Erythroblast (primary cell): Measurements from ENCODE around the gene ANKRD6.

Source experiments
- DNase-seq, 2 experiments: peaks; one replicate each; lab custom pipeline; 2025; lab: John Stamatoyannopoulos, UW
- GATA1 ChIP-seq: IDR thresholded peaks from 2 replicates; pipeline ENCODE4 v1.6.1; 2011; ENCODE audit warnings: low read depth, mild to moderate bottlenecking, control low read depth, low read length, moderate library complexity
- POLR2A ChIP-seq: IDR thresholded peaks from 2 replicates; pipeline ENCODE4 v1.6.1; 2011; ENCODE audit warnings: mild to moderate bottlenecking, low read length

ANKRD6 gene

GRCh38 chr6:89434150-89434499 is 1.2 kb downstream of the ANKRD6 start:
- DNase-seq, result no peak
- TF ChIP-seq GATA1, result no peak
- TF ChIP-seq POLR2A, result no peak

GRCh38 chr6:89434954-89435353 is 2.0 kb downstream of the ANKRD6 start:
- no peak for TF ChIP-seq POLR2A
- TF ChIP-seq GATA1, result no peak
- DNase-seq, result peak in 1 of 2 experiments; percentile 2

GRCh38 chr6:89436226-89436625 is 3.3 kb downstream of the ANKRD6 start:
- TF ChIP-seq GATA1 (no peak), POLR2A (no peak)
- DNase-seq, result no peak

- TF ChIP-seq GATA1 (no peak), POLR2A (no peak)
Observed at GRCh38 chr6:89438248-89438647, 5.3 kb downstream of the ANKRD6 start.

GRCh38 chr6:89439014-89439413 is 6.1 kb downstream of the ANKRD6 start:
- no peak for DNase-seq
- TF ChIP-seq POLR2A (no peak), GATA1 (no peak)

More at GRCh38 chr6:89438248-89438647, 5.3 kb downstream of the ANKRD6 start:
- no peak for DNase-seq

- no peak for DNase-seq
- TF ChIP-seq GATA1 (no peak), POLR2A (no peak)
Observed at GRCh38 chr6:89440200-89440599, 7.2 kb downstream of the ANKRD6 start.

GRCh38 chr6:89443658-89444057 is 10.7 kb downstream of the ANKRD6 start:
- DNase-seq, result no peak
- TF ChIP-seq GATA1, result no peak
- no peak for TF ChIP-seq POLR2A

GRCh38 chr6:89449193-89449592 is 16.2 kb downstream of the ANKRD6 start:
- DNase-seq, result no peak
- TF ChIP-seq POLR2A (no peak), GATA1 (no peak)

- DNase-seq, result no peak
Observed at GRCh38 chr6:89452281-89452680, 19.3 kb downstream of the ANKRD6 start.

GRCh38 chr6:89454300-89454699 is 21.3 kb downstream of the ANKRD6 start:
- no peak for TF ChIP-seq POLR2A
- TF ChIP-seq GATA1, result no peak
- DNase-seq, result no peak

More at GRCh38 chr6:89452281-89452680, 19.3 kb downstream of the ANKRD6 start:
- TF ChIP-seq POLR2A (no peak), GATA1 (no peak)

GRCh38 chr6:89458704-89459103 is 25.8 kb downstream of the ANKRD6 start:
- no peak for TF ChIP-seq POLR2A
- DNase-seq, result no peak

GRCh38 chr6:89459501-89459900 is 26.5 kb downstream of the ANKRD6 start:
- no peak for DNase-seq
- TF ChIP-seq GATA1 (no peak), POLR2A (no peak)

GRCh38 chr6:89460713-89461112 is 27.8 kb downstream of the ANKRD6 start:
- no peak for DNase-seq
- no peak for TF ChIP-seq POLR2A
- TF ChIP-seq GATA1, result no peak

GRCh38 chr6:89462503-89462902 is 29.6 kb downstream of the ANKRD6 start:
- DNase-seq, result no peak

GRCh38 chr6:89464295-89464694 is 31.3 kb downstream of the ANKRD6 start:
- TF ChIP-seq POLR2A (no peak), GATA1 (no peak)
- no peak for DNase-seq

More at GRCh38 chr6:89462503-89462902, 29.6 kb downstream of the ANKRD6 start:
- TF ChIP-seq GATA1 (no peak), POLR2A (no peak)

GRCh38 chr6:89467437-89467836 is 34.5 kb downstream of the ANKRD6 start:
- TF ChIP-seq POLR2A (no peak), GATA1 (no peak)
- DNase-seq, result no peak
